Measurements from ENCODE around the gene FAM167B. TPM values are rescaled to one million over a fixed set of nuclear protein-coding genes. Genes with fewer than 3 reads are reported as not detected.

FAM167B gene
- total RNA-seq, 1 experiment from 2014 or later, result not detected

GRCh38 chr1:32231843-32232432 lies 15.1 kb upstream of the FAM167B start:
- H3K36me3 Mint-ChIP-seq (ENCODE audit: insufficient read depth, unreplicated experiment), result peaks cover 58% of the 10 kb centered on the region

GRCh38 chr1:32232558-32233304 lies 14.3 kb upstream of the FAM167B start:
- TF ChIP-seq CTCF (IDR thresholded peaks at IDR 0.05; ENCODE audit: unreplicated experiment), result no peak
- no peak overlapping the region for H3K4me3 Mint-ChIP-seq (ENCODE audit: unreplicated experiment)
- no peaks in the 10 kb centered on the region for H3K27me3 Mint-ChIP-seq (ENCODE audit: insufficient read depth, unreplicated experiment)
- H3K27ac Mint-ChIP-seq (ENCODE audit: low read depth, unreplicated experiment), result peak overlapping the region; percentile 12
- DNase-seq (ENCODE audit: unreplicated experiment), result no peak
- intact Hi-C loops (cut with micrococcal nuclease), result no loop called here
- H3K9me3 Mint-ChIP-seq (ENCODE audit: unreplicated experiment), result no peaks in the 10 kb centered on the region
- H3K36me3 Mint-ChIP-seq (ENCODE audit: insufficient read depth, unreplicated experiment), result peaks cover 50% of the 10 kb centered on the region
- BruUV-seq (replicated peaks), result no TSS peak
- ChIA-PET POLR2A (interaction anchor here (1.1 to 1.6 kb wide), 2 partner anchors 10 to 59 kb away, joined by 3 to 4 read pairs; partner anchors contain the start of genes EIF3I, HDAC1 and TMEM234), CTCF (no interaction called here)
- H3K4me1 Mint-ChIP-seq (ENCODE audit: insufficient read depth, unreplicated experiment), result peaks cover 15% of the 10 kb centered on the region

More at GRCh38 chr1:32231843-32232432, 15.1 kb upstream of the FAM167B start:
- H3K9me3 Mint-ChIP-seq (ENCODE audit: unreplicated experiment), result no peaks in the 10 kb centered on the region
- no peaks in the 10 kb centered on the region for H3K27me3 Mint-ChIP-seq (ENCODE audit: insufficient read depth, unreplicated experiment)
- ChIA-PET POLR2A (interaction anchor here (1.6 kb wide), 1 partner anchor 9 kb away, joined by 4 read pairs; the partner anchor contains the start of genes EIF3I and TMEM234), CTCF (interaction anchor here (1.3 kb wide), 1 partner anchor 16 kb away, joined by 3 read pairs; no protein-coding TSS in a partner anchor)
- peaks cover 15% of the 10 kb centered on the region for H3K4me1 Mint-ChIP-seq (ENCODE audit: insufficient read depth, unreplicated experiment)
- H3K4me3 Mint-ChIP-seq (ENCODE audit: unreplicated experiment), result no peak overlapping the region
- BruUV-seq (replicated peaks), result no TSS peak
- intact Hi-C loops (cut with micrococcal nuclease), result no loop called here
- no peak for DNase-seq (ENCODE audit: unreplicated experiment)
- TF ChIP-seq CTCF (IDR thresholded peaks at IDR 0.05; ENCODE audit: unreplicated experiment), result no peak
- no peak overlapping the region for H3K27ac Mint-ChIP-seq (ENCODE audit: low read depth, unreplicated experiment)

- H3K36me3 Mint-ChIP-seq (ENCODE audit: insufficient read depth, unreplicated experiment), result peaks cover 30% of the 10 kb centered on the region
- intact Hi-C loops (cut with micrococcal nuclease), result no loop called here
- H3K4me1 Mint-ChIP-seq (ENCODE audit: insufficient read depth, unreplicated experiment), result peaks cover 15% of the 10 kb centered on the region
- H3K4me3 Mint-ChIP-seq (ENCODE audit: unreplicated experiment), result no peak overlapping the region
- no peak overlapping the region for H3K27ac Mint-ChIP-seq (ENCODE audit: low read depth, unreplicated experiment)
- POLR2A ChIA-PET, result interaction anchor here (1.2 to 2.2 kb wide), 3 partner anchors 12 to 36 kb away, joined by 4 to 9 read pairs (median 6); no protein-coding TSS in a partner anchor
- no TSS peak for BruUV-seq (replicated peaks)
- no peaks in the 10 kb centered on the region for H3K27me3 Mint-ChIP-seq (ENCODE audit: insufficient read depth, unreplicated experiment)
- CTCF ChIA-PET, result interaction anchor here (0.5 to 1.2 kb wide), 4 partner anchors 19 to 76 kb away, joined by 3 to 5 read pairs (median 4); no protein-coding TSS in a partner anchor
- no peak for TF ChIP-seq CTCF (IDR thresholded peaks at IDR 0.05; ENCODE audit: unreplicated experiment)
- no peaks in the 10 kb centered on the region for H3K9me3 Mint-ChIP-seq (ENCODE audit: unreplicated experiment)
- no peak for DNase-seq (ENCODE audit: unreplicated experiment)
Observed at GRCh38 chr1:32234792-32235191, 12.2 kb upstream of the FAM167B start.

GRCh38 chr1:32239337-32239736 lies 7.7 kb upstream of the FAM167B start:
- no peaks in the 10 kb centered on the region for H3K9me3 Mint-ChIP-seq (ENCODE audit: unreplicated experiment)
- no TSS peak for BruUV-seq (replicated peaks)
- TF ChIP-seq CTCF (IDR thresholded peaks at IDR 0.05; ENCODE audit: unreplicated experiment), result no peak
- peaks cover 13% of the 10 kb centered on the region for H3K4me1 Mint-ChIP-seq (ENCODE audit: insufficient read depth, unreplicated experiment)
- H3K36me3 Mint-ChIP-seq (ENCODE audit: insufficient read depth, unreplicated experiment), result no peaks in the 10 kb centered on the region
- CTCF ChIA-PET, result interaction anchor here (0.9 to 1.9 kb wide), 2 partner anchors 10 to 79 kb away, joined by 3 to 10 read pairs; no protein-coding TSS in a partner anchor
- intact Hi-C loops (cut with micrococcal nuclease), result no loop called here
- POLR2A ChIA-PET, result interaction anchor here (1.2 kb wide), 1 partner anchor 37 kb away, joined by 4 read pairs; no protein-coding TSS in a partner anchor
- H3K4me3 Mint-ChIP-seq (ENCODE audit: unreplicated experiment), result peak overlapping the region; percentile 68
- H3K27ac Mint-ChIP-seq (ENCODE audit: low read depth, unreplicated experiment), result no peak overlapping the region
- DNase-seq (ENCODE audit: unreplicated experiment), result no peak
- no peaks in the 10 kb centered on the region for H3K27me3 Mint-ChIP-seq (ENCODE audit: insufficient read depth, unreplicated experiment)

Measured in MCF 10A (cell line).